ENCODE data around the gene C17orf107.

The C17orf107 gene

DNA sequence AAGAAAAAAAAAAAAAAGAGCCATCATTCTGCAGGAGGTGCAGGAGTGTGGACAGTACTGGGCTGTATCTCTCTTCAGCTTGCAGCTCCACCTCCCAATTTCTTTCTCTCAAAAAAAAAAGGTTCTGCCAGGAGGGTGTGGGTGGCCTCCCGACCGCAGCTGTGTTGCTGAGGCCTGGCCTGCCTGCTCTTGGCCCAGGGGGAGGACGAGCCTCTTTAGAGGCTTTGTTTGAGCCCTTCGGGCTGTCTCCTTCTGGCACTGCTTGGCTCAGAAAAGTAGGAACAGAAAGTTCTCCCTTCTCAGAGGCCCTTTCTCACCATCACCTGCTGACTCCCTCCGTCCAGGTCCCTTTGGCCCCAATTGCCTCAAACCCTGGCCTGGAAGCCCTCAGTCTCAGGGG lies 22.2 kb upstream of the C17orf107 start:
- DNase-seq (ENCODE audit: low spot score): no peak

DNA sequence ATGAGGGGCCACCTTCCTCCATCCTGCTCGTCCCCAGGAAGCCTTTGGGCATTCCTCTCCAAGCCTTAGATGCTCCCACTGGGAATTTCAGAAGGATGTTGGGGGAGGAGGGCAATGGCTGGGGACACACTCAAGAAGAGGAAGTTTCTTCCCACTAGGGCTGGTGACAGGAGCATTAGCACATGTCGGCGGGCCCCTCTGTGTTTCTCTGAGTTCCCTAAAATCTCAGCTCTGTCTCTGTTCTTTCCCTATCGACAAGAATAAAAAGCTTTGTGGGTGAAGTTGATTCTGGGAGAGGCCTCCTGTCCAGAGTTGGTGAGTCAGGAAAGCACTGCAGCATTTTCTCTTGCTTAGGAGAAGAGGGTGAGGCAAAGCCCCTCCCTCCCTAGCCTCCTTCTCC lies 19.7 kb upstream of the C17orf107 start:
- no peak for DNase-seq (ENCODE audit: low spot score)

DNA sequence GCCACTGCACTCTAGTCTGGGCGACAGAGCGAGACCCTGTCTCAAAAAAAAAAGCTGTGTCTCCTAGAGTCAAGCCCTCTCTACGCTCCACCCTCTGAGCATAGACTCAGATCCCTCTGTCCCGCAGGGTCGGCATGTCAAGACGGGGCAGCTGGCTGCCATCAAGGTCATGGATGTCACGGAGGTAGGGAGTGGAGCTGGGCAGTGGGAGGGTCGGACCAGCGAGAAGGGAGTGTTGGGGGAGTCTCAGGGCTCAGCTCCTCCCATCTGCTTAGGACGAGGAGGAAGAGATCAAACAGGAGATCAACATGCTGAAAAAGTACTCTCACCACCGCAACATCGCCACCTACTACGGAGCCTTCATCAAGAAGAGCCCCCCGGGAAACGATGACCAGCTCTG lies 18.5 kb upstream of the C17orf107 start:
- no peak for DNase-seq (ENCODE audit: low spot score)

DNA sequence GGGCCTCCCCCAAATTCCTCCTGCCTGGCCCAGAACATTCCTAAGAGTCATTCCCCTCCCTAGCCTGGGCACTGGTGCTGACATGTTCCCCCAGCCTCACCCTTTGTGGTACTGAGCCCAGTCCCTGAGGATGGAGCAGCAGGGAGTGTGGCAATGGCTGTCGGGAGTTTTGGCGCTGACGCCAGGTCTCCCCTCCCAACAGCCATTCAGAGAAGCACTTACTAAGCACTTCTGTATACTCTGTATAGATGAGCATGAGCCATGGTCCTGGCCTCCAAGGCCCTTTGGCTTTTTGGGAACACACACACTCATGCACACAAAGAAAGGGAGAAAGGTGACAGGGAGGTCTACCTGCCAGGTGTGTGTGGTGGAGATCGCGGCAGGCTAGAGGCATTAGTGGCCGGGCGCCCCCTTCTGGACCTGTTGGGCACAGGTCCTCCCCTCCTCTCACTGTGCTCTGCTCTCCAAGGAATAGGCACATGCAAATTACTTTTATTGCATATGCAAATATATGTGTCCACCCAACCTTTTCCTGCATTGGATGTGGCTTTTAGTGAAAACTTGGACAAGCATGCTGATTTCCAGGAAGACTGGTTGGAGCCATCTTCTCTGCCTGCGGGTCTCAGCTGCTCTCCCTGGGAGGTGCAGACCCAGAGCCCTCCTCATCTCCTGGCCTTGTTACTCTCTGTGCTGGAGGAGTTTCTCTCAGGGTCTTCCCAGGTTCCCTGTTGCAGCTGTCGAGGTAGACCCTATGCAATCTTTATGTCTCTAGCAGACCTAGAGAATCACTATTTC lies 17.4 kb upstream of the C17orf107 start:
- peak; percentile 68 for DNase-seq (ENCODE audit: low spot score)

- no peak for DNase-seq (ENCODE audit: low spot score)
Measured at GRCh38 chr17:4884489-4884888, 14.8 kb upstream of the C17orf107 start.

- no peak for DNase-seq (ENCODE audit: low spot score)
Measured at GRCh38 chr17:4886830-4887229, 12.5 kb upstream of the C17orf107 start.

- DNase-seq (ENCODE audit: low spot score): no peak
Measured at GRCh38 chr17:4887581-4887980, 11.8 kb upstream of the C17orf107 start.

- DNase-seq (ENCODE audit: low spot score): no peak
Measured at GRCh38 chr17:4891411-4892410, 7.6 kb upstream of the C17orf107 start.

DNA sequence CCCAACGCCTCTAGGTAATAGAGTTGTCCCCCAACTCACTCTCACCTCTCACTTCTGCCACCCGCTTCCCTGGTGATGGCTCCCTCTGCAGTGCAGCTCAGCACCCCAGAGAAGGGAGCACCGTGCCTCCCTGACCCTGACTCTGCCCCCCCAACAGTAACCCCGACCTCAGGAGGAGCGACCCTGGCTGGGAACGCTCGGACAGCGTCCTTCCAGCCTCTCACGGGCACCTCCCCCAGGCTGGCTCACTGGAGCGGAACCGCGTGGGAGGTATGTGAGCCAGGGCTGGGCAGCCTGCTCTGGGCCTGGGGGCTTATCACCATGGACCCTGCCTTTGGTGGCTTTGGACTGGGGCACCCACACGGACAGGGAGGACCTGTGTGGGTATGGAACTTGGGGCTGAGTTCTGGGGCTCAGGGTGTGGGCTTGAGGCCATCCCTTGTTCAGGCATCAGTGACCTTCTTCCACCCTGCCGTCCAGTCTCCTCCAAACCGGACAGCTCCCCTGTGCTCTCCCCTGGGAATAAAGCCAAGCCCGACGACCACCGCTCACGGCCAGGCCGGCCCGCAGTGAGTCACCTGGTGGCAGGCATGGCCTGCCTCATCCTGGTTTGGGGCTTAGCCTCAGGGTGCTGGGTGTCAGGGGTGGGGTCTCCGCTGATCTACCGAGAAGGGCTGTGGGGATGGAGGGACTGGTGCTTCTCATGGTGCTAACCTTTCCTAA lies 6.7 kb upstream of the C17orf107 start:
- no peak for DNase-seq (ENCODE audit: low spot score)

DNA sequence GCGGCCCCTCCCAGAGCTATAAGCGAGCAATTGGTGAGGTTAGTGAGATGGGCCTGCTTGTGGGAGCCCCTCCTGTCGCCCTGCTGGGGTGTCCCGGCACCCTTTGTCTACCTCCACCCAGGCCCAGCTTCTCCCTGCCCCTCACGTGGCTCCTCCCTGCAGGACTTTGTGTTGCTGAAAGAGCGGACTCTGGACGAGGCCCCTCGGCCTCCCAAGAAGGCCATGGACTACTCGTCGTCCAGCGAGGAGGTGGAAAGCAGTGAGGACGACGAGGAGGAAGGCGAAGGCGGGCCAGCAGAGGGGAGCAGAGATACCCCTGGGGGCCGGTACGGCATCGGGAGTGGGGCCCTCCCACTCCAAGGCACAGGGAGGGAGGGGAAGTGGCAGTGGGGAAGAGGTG lies 6.1 kb upstream of the C17orf107 start:
- DNase-seq (ENCODE audit: low spot score): no peak

- no peak for DNase-seq (ENCODE audit: low spot score)
Measured at GRCh38 chr17:4893721-4894560, 5.4 kb upstream of the C17orf107 start.

DNA sequence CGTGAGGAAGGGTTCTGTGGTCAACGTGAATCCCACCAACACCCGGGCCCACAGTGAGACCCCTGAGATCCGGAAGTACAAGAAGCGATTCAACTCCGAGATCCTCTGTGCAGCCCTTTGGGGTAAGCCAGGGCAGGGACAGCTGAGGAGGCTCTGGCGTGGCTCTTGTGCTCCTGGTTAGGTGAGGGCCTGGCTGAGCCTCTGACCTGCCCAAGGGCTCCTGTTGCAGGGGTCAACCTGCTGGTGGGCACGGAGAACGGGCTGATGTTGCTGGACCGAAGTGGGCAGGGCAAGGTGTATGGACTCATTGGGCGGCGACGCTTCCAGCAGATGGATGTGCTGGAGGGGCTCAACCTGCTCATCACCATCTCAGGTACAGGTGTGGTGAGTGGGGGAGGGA lies 4.2 kb upstream of the C17orf107 start:
- DNase-seq (ENCODE audit: low spot score): no peak

GRCh38 chr17:4895657-4896331 lies 3.5 kb upstream of the C17orf107 start:
- DNase-seq (ENCODE audit: low spot score): peak; percentile 28

GRCh38 chr17:4896332-4897197 lies 2.8 kb upstream of the C17orf107 start:
- DNase-seq (ENCODE audit: low spot score): no peak

- no peak for DNase-seq (ENCODE audit: low spot score)
Measured at GRCh38 chr17:4897198-4897687, 2.1 kb upstream of the C17orf107 start.

GRCh38 chr17:4897785-4898184 lies 1.6 kb upstream of the C17orf107 start:
- no peak for DNase-seq (ENCODE audit: low spot score)

DNA sequence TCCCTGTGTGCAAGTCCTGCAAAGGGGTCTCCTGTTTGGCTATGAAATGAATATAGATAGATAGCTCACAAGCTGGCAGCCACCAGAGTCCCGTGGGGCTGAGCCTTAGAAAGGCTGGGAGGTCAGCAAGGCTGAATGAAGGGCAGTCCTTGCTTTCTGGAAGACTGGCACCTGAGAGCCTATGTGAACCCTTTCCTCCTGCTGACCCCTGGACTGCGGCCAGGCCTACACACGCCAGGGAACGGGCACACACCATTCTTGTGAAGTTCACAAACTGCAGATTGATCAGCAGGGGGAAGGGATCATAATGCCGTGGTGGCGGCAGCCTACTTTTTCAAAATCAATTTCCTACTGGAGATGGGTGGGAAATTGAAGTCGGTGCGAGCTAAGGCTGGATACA lies 985 bp upstream of the C17orf107 start:
- no peak for DNase-seq (ENCODE audit: low spot score)

DNA sequence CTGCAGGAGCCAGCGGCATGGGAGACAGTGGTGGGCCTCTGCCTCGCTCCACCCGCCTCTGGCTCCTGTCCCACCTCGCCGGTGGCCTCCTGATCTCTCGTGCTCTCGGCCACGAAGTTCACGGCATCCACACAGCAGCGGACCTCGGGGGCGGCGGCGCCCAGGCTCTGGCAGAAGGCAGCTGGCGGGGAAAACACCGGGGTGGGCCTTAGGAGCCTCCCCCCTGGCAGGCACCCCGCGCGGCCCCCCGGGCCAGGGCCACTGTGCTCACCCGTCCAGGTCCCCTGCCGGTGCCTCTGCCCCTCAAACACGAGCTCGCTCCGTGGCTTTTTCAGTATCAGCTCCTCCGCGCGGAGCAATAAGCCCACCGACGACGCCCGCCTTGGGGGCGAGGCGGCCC lies 409 bp upstream of the C17orf107 start:
- DNase-seq (ENCODE audit: low spot score): no peak

- DNase-seq (ENCODE audit: low spot score): no peak
Measured at GRCh38 chr17:4900231-4901107, 1.1 kb downstream of the C17orf107 start.
